Measurements from ENCODE around the gene ESRRA.

The ESRRA gene

DNA sequence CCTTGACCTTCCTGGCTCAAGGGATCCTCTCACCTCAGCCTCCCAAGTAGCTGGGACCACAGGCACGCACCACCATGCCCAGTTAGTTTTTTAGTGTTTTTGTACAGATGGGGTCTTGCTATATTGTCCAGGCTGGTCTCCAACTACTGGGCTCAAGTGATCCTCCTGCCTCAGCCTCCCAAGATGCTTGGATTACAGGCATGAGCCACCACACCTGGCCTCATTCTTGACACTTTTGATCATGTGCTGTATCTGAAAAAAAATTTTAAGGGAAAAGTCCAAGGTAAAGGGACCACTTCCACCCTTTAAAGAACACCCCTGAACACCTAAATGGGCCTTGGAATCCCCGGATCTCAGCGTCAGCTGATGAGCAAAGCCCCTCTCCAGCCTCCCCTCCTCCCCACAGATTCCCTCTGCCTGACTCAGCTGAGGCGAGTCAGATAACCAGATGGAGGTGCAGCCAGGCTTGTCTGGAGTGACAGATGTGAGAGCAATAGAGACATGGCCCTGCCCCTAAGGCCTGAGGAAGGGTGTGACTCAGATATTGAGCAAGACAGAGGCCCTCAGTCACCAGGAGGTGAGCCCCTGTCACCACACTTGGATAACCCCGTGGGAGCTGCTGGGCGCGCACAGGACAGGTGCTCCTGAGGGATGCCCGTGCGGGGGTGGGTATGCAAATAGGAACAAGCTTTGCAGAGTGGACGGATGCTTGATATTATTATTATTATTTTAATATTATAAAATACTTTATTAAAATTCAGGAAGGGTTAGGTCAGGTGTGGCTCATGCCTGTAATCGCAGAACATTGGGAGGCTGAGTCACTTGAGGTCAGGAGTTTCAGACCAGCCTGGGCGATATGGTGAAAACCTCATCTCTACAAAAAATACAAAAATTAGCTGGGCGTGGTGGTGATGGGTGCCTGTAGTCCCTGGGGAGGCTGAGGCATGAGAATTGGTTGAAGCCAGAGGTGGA, 29.7 kb downstream of the ESRRA start:
- peak; percentile 87 for DNase-seq

- DNase-seq = no peak
Measured at GRCh38 chr11:64337538-64338249, 32.4 kb downstream of the ESRRA start.

DNA sequence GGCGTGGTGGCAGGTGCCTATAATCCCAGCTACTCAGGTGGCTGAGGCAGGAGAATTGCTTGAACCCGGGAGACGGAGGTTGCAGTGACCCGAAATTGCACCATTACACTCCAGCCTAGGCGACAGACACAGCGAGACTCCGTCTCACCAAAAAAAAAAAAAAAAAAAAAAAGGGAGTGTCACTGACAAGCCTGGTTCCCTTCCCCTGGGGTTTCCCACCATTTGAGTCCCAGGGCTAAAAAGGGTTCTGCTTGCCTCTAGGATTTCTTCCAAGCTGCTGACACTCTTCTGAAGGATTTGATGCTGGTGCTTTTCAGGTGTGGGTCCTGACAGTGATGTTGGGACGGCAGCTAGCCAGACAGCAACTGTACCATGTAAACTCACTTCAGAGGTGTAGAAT, 33.4 kb downstream of the ESRRA start:
- no peak for DNase-seq

DNA sequence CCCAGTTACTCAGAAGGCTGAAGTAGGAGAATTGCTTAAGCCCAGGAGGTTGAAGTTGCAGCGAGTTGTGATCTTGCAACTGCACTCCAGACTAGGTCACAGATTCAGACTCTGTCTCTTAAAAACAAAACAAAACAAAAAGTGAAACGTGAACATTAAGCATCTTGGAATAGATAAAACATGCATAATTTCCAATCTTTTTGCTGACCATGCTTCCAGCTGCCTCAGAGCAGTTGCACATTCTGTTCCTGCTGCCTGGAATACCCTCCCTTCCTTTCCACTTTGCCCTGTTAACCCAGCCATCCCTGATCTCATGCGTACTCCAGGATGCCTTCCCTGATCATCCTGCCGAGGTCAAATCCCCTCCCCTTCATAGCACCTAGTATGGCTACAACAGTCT, 34.0 kb downstream of the ESRRA start:
- DNase-seq = no peak

- no peak for DNase-seq
Measured at GRCh38 chr11:64339754-64340408, 34.6 kb downstream of the ESRRA start, which contains the start of gene CCDC88B. Gene CCDC88B, plus strand, starts transcription at chr11:64340204. Its CDS starts 63 bp downstream, at chr11:64340267.

DNA sequence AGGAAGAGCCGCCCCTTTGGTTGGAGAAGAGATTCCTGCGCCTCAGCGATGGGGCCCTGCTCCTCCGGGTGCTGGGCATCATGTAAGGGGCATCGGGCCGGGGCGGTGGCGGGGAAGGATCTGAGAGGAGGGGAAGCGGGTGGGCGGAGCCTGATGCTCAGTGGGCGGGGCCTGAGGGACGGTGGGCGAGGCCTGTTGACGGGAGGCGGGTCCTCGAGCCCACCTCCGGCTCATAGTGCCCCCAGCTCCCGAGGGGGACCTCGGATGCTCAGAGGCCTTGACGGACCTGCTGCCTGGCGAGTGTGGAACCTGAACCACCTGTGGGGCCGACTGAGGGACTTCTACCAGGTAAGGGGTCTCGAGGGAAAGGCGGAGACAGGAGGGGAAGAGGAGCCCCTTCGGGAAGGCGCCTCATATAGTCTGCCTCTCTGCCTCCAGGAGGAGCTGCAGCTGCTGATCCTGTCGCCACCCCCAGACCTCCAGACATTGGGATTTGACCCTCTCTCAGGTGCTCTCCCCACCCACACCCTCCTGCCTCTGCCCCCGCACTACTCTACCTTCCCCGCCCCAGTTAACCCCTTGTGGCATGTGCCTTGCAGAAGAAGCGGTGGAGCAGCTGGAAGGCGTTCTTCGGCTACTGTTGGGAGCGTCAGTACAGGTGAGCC, 35.5 kb downstream of the ESRRA start:
- DNase-seq = no peak

GRCh38 chr11:64341429-64341828, 36.1 kb downstream of the ESRRA start:
- DNase-seq = no peak

- DNase-seq = peak; percentile 73
Measured at GRCh38 chr11:64341851-64342791, 36.8 kb downstream of the ESRRA start.

DNA sequence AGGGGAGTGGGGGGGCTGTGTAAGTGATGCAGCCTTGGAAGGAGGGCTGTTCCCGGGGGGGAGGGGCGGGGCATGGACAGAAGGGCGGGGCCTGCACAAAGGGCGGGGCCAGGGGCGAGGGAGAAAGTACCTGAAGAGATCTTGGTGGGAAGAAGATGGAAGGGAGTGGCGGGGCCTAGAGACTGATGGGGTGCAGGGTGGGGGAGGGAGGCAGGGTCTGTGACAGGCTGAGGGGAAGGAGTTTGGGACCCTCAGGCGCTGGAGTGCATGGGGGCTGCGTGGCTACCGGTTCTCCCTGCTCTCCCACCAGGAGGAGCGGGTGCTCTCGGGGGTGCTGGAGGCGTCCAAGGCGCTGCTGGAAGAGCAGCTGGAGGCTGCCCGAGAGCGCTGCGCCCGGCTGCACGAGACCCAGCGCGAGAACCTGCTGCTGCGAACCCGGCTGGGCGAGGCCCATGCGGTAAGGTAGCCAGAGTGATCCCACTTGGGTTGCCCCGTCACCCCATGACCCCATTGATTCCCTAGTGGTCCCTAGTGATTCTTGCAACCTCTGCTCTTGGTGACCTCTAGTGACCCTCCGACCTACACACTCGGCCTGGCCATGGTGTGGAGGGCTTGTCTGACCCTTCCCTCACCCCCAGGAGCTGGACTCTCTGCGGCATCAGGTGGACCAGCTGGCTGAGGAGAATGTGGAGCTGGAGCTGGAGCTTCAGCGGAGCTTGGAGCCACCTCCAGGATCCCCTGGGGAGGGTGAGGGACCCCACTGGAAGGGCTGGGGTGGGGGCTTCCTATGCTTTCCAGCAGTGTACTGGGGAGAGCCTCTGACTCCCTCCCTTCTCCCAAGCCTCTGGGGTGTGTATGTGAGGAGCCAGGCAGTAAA, 37.8 kb downstream of the ESRRA start:
- no peak for DNase-seq

GRCh38 chr11:64343767-64344559, 38.6 kb downstream of the ESRRA start:
- no peak for DNase-seq

DNA sequence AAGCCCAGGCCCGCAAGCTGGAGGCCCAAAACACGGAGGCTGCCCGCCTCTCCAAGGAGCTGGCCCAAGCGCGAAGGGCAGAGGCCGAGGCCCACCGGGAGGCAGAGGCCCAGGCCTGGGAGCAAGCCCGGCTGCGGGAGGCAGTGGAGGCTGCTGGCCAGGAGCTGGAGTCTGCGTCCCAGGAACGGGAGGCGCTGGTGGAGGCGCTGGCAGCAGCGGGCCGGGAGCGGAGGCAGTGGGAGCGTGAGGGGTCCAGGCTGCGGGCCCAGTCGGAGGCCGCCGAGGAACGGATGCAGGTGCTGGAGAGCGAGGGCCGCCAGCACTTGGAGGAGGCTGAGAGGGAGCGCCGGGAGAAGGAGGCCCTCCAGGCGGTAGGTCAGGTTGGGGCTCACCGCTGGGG, 39.5 kb downstream of the ESRRA start:
- DNase-seq = no peak

- DNase-seq = no peak
Measured at GRCh38 chr11:64347193-64347867, 42.0 kb downstream of the ESRRA start.

- no peak for DNase-seq
Measured at GRCh38 chr11:64348383-64349024, 43.2 kb downstream of the ESRRA start.

GRCh38 chr11:64349025-64349387, 43.7 kb downstream of the ESRRA start:
- DNase-seq = no peak

DNA sequence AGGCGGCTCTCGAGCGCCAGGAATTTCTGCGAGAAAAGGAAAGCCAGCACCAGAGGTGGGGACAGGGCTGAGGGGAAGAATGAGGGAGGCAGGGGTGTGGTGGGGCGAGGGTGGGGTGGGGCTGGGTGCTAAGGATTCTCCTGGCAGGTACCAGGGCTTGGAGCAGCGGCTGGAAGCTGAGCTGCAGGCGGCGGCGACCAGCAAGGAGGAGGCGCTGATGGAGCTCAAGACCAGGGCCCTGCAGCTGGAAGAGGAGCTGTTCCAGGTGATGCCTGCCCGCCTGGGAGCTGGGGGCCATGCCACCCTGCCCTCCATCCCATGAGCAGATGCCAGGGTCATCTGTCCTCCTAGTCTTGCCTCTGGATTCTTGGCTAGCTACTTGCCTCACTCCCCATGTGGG, 44.1 kb downstream of the ESRRA start:
- no peak for DNase-seq

DNA sequence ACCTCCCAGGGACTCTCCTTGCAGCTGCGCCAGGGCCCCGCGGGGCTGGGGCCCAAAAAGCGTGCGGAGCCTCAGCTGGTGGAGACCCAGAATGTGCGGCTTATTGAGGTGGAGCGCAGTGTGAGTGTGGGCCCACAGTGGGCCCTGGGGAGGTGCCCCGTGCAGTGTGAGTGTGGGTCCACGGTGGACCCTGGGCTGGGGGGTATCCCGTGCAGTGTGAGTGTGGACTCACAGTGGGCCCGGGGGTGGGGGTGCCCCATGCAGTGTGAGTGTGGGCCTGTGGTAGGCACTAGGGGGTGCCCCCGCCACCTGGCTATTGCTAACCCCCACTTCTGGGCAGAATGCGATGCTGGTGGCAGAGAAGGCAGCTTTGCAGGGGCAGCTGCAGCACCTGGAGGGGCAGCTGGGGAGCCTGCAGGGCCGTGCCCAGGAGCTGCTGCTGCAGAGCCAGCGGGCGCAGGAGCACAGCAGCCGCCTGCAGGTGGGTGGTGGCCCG, 45.9 kb downstream of the ESRRA start:
- DNase-seq = no peak

GRCh38 chr11:64352099-64352994, 47.0 kb downstream of the ESRRA start:
- DNase-seq = no peak

Measured in DMS153 (cell line).